Ascending aorta (tissue), 2 donors: ENCODE data around the gene CGREF1. TPM values are rescaled to one million over a fixed set of nuclear protein-coding genes. Genes with fewer than 3 reads are reported as not detected.

ENCODE experiments used
- DNase-seq, 2 donors: peaks; one replicate each; pipeline ENCODE4 v3.0.0-alpha.2; 2019; ENCODE audit warnings: low spot score in 2 of 2
- H3K27ac ChIP-seq, 2 donors: fragments of 200-600 bp; sonication (generic); one replicate each; pipeline ENCODE4 v1.5.1; 2016 to 2017; ENCODE audit warnings: mild to moderate bottlenecking in 1 of 2
- H3K27me3 ChIP-seq: fragments of 200-600 bp; sonication (generic); one replicate; pipeline ENCODE4 v1.5.1; 2017
- H3K36me3 ChIP-seq, 2 donors: fragments of 200-600 bp; sonication (generic); one replicate each; pipeline ENCODE4 v1.5.1; 2016
- H3K4me1 ChIP-seq, 2 donors: fragments of 200-600 bp; sonication (generic); one replicate each; pipeline ENCODE4 v1.5.1; 2016 to 2017; ENCODE audit warnings: mild to moderate bottlenecking in 1 of 2
- H3K4me3 ChIP-seq, 2 donors: fragments of 200-600 bp; sonication (generic); one replicate each; pipeline ENCODE4 v1.5.1; 2016 to 2017; ENCODE audit warnings: mild to moderate bottlenecking in 1 of 2
- H3K9me3 ChIP-seq, 2 donors: fragments of 200-600 bp; sonication (generic); one replicate each; pipeline ENCODE4 v1.5.1; 2016
- CTCF ChIP-seq, 3 experiments: fragments of 200-600 bp in 2 of 3; fragments of 450-650 bp in 1 of 3; sonication (generic) in 2 of 3; IDR thresholded peaks; one replicate each; pipeline ENCODE4 v1.5.1; 2016 to 2019; ENCODE audit warnings: antibody characterized with exemption in 3 of 3, mild to moderate bottlenecking in 1 of 3, moderate library complexity in 1 of 3
- intact Hi-C: fragments of 100-400 bp; cut with DNase I; formaldehyde crosslinking; loops from one replicate; pipeline ENCODE4 v1.15.1; 2023
- total RNA-seq: library from RNA; depleted of rRNA; stranded (reverse); fragments of >200 nt; gene quantifications from one replicate; pipeline ENCODE4 v1.1.0, GENCODE V29; 2016

CGREF1 gene
- total RNA-seq, 1 donor from 2014 or later: 3.5 TPM

- intact Hi-C loops: loop anchor here (10.0 kb wide), 1 partner anchor 358 kb away; the partner anchor contains the start of genes FNDC4 and GCKR
- TF ChIP-seq CTCF (IDR thresholded peaks at IDR 0.05): no peak
- Histone ChIP-seq H3K4me3 (no peak overlapping the region), H3K27me3 (no peaks in the 10 kb centered on the region), H3K27ac (no peak overlapping the region), H3K4me1 (peaks cover 5 to 11% of the 10 kb centered on the region in 2 donors), H3K36me3 (peaks cover 6 to 7% of the 10 kb centered on the region in 2 donors), H3K9me3 (no peaks in the 10 kb centered on the region)
- no peak for DNase-seq
Measured at GRCh38 chr2:27136751-27137150, 17.8 kb upstream of the CGREF1 start.

GRCh38 chr2:27135478-27135955 lies 16.6 kb upstream of the CGREF1 start:
- TF ChIP-seq CTCF (IDR thresholded peaks at IDR 0.05): no peak
- H3K9me3 ChIP-seq: no peaks in the 10 kb centered on the region
- H3K4me1 ChIP-seq: peaks cover 5 to 11% of the 10 kb centered on the region in 2 donors
- peaks cover 16 to 18% of the 10 kb centered on the region in 2 donors for H3K36me3 ChIP-seq
- DNase-seq: no peak
- H3K27ac ChIP-seq: no peak overlapping the region
- H3K4me3 ChIP-seq: no peak overlapping the region
- H3K27me3 ChIP-seq: no peaks in the 10 kb centered on the region
- intact Hi-C loops: loop anchor here (2.0 to 10.0 kb wide), 2 partner anchors 81 to 359 kb away; partner anchors contain the start of genes CAD, FNDC4 and GCKR

- Histone ChIP-seq H3K4me1 (peaks cover 5 to 11% of the 10 kb centered on the region in 2 donors), H3K36me3 (peaks cover 16 to 22% of the 10 kb centered on the region in 2 donors), H3K9me3 (no peaks in the 10 kb centered on the region), H3K27me3 (no peaks in the 10 kb centered on the region), H3K27ac (peak overlapping the region; percentile 90 to 91), H3K4me3 (peak overlapping the region; percentile 89 to 96)
- no peak for DNase-seq
- TF ChIP-seq CTCF (IDR thresholded peaks at IDR 0.05): no peak
- intact Hi-C loops: loop anchor here (2.0 to 10.0 kb wide), 5 partner anchors 48 to 360 kb away; partner anchors contain the start of genes CAD, FNDC4, GCKR and GTF3C2
Measured at GRCh38 chr2:27134781-27135477, 16.0 kb upstream of the CGREF1 start.

GRCh38 chr2:27133905-27134780 lies 15.2 kb upstream of the CGREF1 start, which contains the start of gene PREB:
Gene PREB (minus strand): TSS chr2:27134636. CDS start chr2:27134421, 215 bp downstream.
- H3K27me3 ChIP-seq: no peaks in the 10 kb centered on the region
- intact Hi-C loops: loop anchor here (2.0 to 10.0 kb wide), 5 partner anchors 47 to 361 kb away; partner anchors contain the start of genes CAD, FNDC4, GCKR and GTF3C2
- H3K27ac ChIP-seq: peak within 1 kb of the TSS; percentile 90 to 91
- TF ChIP-seq CTCF (IDR thresholded peaks at IDR 0.05): peak in 1 of 3 experiments; percentile 11
- no peaks in the 10 kb centered on the region for H3K9me3 ChIP-seq
- peak within 1 kb of the TSS; percentile 89 to 96 for H3K4me3 ChIP-seq
- H3K4me1 ChIP-seq: peaks cover 5 to 11% of the 10 kb centered on the region in 2 donors
- DNase-seq: peak; percentile 77 to 98
- H3K36me3 ChIP-seq: peaks cover 22% of the 10 kb centered on the region in 2 donors

GRCh38 chr2:27133195-27133875 lies 14.4 kb upstream of the CGREF1 start:
- Histone ChIP-seq H3K4me1 (peaks cover 5 to 11% of the 10 kb centered on the region in 2 donors), H3K27me3 (no peaks in the 10 kb centered on the region), H3K4me3 (peak overlapping the region; percentile 89 to 96), H3K9me3 (no peaks in the 10 kb centered on the region), H3K36me3 (peaks cover 22% of the 10 kb centered on the region in 2 donors), H3K27ac (peak overlapping the region; percentile 90 to 91)
- TF ChIP-seq CTCF (IDR thresholded peaks at IDR 0.05): no peak
- intact Hi-C loops: loop anchor here (5.0 to 10.0 kb wide), 4 partner anchors 46 to 361 kb away; partner anchors contain the start of genes FNDC4, GCKR, GTF3C2 and KHK
- no peak for DNase-seq
